ENCODE measurements around the gene SERPINA9.

DNA sequence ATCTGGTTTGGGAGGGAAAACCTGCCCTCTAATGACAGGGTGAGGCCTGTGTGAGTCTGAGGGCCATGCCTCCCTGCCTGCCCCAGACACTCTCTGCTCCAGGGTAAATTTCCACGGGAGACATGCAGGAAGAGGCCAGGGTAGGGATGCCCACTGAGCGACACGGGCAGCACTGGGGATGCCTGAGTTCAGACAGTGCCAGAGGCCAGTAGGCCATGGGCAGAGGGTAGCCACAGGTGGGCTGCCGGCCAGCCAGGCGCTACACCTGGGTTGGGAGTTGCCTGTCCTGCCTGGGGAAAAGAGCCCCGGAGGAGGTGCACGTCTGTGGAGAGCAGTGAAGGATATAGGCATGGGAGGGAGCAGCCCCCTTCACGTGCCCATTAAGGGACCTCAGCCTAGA is 29.6 kb upstream of the SERPINA9 start:
- TF ChIP-seq EZH2phosphoT487 (IDR thresholded peaks at IDR 0.05; ENCODE audit: low read depth) = no peak
- TF ChIP-seq, protein P1, sequence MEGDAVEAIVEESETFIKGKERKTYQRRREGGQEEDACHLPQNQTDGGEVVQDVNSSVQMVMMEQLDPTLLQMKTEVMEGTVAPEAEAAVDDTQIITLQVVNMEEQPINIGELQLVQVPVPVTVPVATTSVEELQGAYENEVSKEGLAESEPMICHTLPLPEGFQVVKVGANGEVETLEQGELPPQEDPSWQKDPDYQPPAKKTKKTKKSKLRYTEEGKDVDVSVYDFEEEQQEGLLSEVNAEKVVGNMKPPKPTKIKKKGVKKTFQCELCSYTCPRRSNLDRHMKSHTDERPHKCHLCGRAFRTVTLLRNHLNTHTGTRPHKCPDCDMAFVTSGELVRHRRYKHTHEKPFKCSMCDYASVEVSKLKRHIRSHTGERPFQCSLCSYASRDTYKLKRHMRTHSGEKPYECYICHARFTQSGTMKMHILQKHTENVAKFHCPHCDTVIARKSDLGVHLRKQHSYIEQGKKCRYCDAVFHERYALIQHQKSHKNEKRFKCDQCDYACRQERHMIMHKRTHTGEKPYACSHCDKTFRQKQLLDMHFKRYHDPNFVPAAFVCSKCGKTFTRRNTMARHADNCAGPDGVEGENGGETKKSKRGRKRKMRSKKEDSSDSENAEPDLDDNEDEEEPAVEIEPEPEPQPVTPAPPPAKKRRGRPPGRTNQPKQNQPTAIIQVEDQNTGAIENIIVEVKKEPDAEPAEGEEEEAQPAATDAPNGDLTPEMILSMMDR (IDR thresholded peaks at IDR 0.05; ENCODE audit: low read depth, low read length) = no peak

Measured in OCI-LY3 (cell line).